Lung (tissue), 12 donors: ENCODE results near the gene TMEM87A. TPM values are rescaled to one million over a fixed set of nuclear protein-coding genes. Genes with fewer than 3 reads are reported as not detected.

Experiments
- ATAC-seq: fragments of 200-7000 bp; cut with Tn5 transposase; one replicate; pipeline ENCODE4 v1.9.1; 2020; ENCODE audit warnings: moderate number of reproducible peaks; ENCODE audit not compliant: insufficient read depth, low FRiP score
- DNase-seq, 3 donors: peaks; one replicate each; pipeline ENCODE4 v3.0.0-alpha.2; 2013 to 2017
- H3K27ac ChIP-seq, 2 donors: one replicate each; pipeline ENCODE4 v1.5.1; 2013; ENCODE audit warnings: mild to moderate bottlenecking in 2 of 2, moderate library complexity in 2 of 2, control low read depth in 1 of 2, inconsistent platforms in 1 of 2, low read depth in 1 of 2, low read length in 1 of 2
- H3K27me3 ChIP-seq, 3 donors: one replicate each; pipeline ENCODE4 v1.5.1; 2013; ENCODE audit warnings: low read length in 2 of 3; ENCODE audit not compliant: control insufficient read depth in 3 of 3, insufficient read depth in 3 of 3
- H3K36me3 ChIP-seq, 4 donors: one replicate each; pipeline ENCODE4 v1.5.1; 2013; ENCODE audit warnings: low read length in 4 of 4, mild to moderate bottlenecking in 1 of 4, moderate library complexity in 1 of 4; ENCODE audit not compliant: control insufficient read depth in 4 of 4, insufficient read depth in 4 of 4
- H3K4me1 ChIP-seq, 5 donors: one replicate each; pipeline ENCODE4 v1.5.1; 2013; ENCODE audit warnings: low read length in 5 of 5, mild to moderate bottlenecking in 2 of 5, moderate library complexity in 1 of 5; ENCODE audit not compliant: control insufficient read depth in 5 of 5, insufficient read depth in 5 of 5
- H3K4me3 ChIP-seq: one replicate; pipeline ENCODE4 v1.5.1; 2013; ENCODE audit warnings: mild to moderate bottlenecking, control low read depth, moderate library complexity
- H3K9ac ChIP-seq, 2 donors: one replicate each; pipeline ENCODE4 v1.5.1; 2013; ENCODE audit warnings: low read length in 2 of 2, control low read depth in 1 of 2; ENCODE audit not compliant: insufficient read depth in 1 of 2
- H3K9me3 ChIP-seq, 4 donors: one replicate each; pipeline ENCODE4 v1.5.1; 2013; ENCODE audit warnings: low read length in 3 of 4, mild to moderate bottlenecking in 1 of 4, moderate library complexity in 1 of 4; ENCODE audit not compliant: control insufficient read depth in 4 of 4, insufficient read depth in 3 of 4
- WGBS, 2 donors: extraction: QIAGEN DNeasy Blood & Tissue Kit; methylation state at CpG; one replicate each; pipeline ENCODE4 v1.1.7; 2013; 5-methylcytosine and 5-hydroxymethylcytosine counted together
- polyA plus RNA-seq, 2 donors: library from polyadenylated mRNA; stranded (reverse); fragments of 200-250 nt; gene quantifications; one replicate each; pipeline ENCODE4 v1.2.1, GENCODE V29; 2013
- total RNA-seq, 2 donors: library from RNA; depleted of rRNA in 1 of 2; stranded (reverse); fragments of >200 nt in 1 of 2; gene quantifications; one replicate each; pipeline ENCODE4 v1.2.1, GENCODE V29; 2014 to 2021
- TF ChIP-seq, protein P1 (sequence below): IDR thresholded peaks from 2 replicates; pipeline ENCODE4 v1.5.1; 2012; ENCODE audit warnings: mild to moderate bottlenecking; ENCODE audit errors: control extremely low read depth, extremely low read depth
- donor health status: control.
- donor health status: control.
- donor health status: Bipolar disorder and iron deficiency.
- donor health status: healthy.
- donor health status: DM: yes; HTN: yes; CAD: no.

TMEM87A gene
- total and polyA plus RNA-seq, 4 donors, result 50.3 to 196 (median 86.9) TPM

DNA sequence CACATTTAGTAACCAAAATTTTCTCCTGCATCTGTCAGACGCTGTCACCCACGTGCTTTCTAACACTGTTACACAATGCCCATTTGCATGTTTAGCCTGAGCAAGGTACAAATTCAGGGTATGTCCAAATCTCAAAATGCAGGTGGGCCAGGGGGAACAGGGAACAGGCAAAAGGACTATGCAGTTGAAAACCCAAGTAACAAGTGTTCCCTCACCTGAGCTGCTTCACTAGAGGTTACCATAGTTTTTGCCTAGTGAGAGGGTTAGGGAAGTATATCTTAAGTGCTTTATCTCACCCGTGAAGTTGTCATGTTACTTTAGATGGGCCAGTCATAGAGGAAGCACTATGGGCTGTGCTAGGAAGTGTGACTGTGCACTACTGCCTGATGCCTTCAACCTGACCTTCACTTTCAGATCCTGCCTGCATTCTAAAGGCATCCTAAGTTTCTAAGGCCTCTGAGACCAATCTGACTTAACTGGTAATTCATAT is 6.0 kb upstream of the TMEM87A start:
- Histone ChIP-seq H3K9ac (no peak overlapping the region), H3K27me3 (no peaks in the 10 kb centered on the region), H3K4me1 (peaks cover 0 to 10% (median 3%) of the 10 kb centered on the region in 5 donors), H3K4me3 (no peak overlapping the region), H3K27ac (peak overlapping the region in 1 of 2 donors; percentile 70), H3K36me3 (peaks cover 12 to 27% (median 23%) of the 10 kb centered on the region in 4 donors), H3K9me3 (no peaks in the 10 kb centered on the region)
- DNase-seq, result no peak
- WGBS, 2 donors, result 19 to 43% methylated on average over 3 of the region's 3 CpGs
- ATAC-seq, result peak; percentile 54
- TF ChIP-seq, protein P1, sequence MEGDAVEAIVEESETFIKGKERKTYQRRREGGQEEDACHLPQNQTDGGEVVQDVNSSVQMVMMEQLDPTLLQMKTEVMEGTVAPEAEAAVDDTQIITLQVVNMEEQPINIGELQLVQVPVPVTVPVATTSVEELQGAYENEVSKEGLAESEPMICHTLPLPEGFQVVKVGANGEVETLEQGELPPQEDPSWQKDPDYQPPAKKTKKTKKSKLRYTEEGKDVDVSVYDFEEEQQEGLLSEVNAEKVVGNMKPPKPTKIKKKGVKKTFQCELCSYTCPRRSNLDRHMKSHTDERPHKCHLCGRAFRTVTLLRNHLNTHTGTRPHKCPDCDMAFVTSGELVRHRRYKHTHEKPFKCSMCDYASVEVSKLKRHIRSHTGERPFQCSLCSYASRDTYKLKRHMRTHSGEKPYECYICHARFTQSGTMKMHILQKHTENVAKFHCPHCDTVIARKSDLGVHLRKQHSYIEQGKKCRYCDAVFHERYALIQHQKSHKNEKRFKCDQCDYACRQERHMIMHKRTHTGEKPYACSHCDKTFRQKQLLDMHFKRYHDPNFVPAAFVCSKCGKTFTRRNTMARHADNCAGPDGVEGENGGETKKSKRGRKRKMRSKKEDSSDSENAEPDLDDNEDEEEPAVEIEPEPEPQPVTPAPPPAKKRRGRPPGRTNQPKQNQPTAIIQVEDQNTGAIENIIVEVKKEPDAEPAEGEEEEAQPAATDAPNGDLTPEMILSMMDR, result no peak

DNA sequence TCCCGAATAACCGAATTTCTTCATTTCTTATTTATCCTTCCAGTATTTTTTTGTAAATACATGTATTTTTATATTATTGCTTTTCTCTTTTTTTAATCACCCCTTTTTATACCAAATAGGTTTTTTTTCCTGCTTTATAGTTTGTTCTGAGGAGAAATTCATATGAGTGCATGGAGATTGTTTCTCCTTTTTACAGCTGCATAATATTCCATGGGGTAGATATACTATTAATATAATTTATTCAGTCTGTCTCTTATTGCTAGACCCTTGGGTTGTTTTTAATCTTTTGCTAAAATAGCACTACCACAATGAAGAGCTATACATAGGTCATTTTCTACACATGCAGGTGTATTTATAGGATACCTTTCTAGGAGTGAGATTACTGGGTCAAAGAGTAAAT is 3.5 kb upstream of the TMEM87A start:
- ATAC-seq (no peak), DNase-seq (no peak)
- Histone ChIP-seq H3K9me3 (no peaks in the 10 kb centered on the region), H3K27ac (no peak overlapping the region), H3K9ac (no peak overlapping the region), H3K36me3 (peaks cover 8 to 24% (median 15%) of the 10 kb centered on the region in 4 donors), H3K27me3 (no peaks in the 10 kb centered on the region), H3K4me3 (no peak overlapping the region), H3K4me1 (peaks cover 0 to 20% (median 10%) of the 10 kb centered on the region in 5 donors)
- 99 to 100% methylated on average over 2 of the region's 2 CpGs for WGBS, 2 donors
- TF ChIP-seq, protein P1, result no peak

DNA sequence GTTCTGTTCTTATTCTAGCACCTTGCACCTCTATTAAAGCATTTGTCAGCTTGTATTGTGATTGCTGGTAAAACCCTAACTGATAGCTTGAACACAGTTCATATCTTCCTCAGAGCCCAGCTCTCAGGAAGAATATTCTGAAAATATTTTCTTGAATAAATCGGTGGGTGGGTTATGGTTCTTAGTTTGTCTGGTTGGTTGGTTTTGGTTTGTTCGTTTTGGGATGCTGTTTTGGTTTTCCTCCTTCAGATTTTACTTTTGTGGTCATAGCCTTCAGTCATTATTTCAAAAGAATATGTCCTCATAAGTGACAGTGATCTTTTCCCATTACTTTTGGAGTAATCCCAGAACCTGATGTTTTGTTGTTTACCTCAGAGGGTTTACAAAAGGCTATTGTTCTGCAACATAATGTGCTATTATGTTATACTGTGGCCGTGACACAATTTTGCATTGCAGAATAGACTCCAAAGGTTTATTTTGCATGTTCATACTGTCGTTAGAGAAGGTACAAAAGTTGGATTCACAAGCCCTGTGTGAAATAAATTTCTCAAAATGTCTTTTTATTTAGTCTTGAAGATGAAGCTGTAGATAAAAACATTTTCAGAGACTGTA is 2.7 kb upstream of the TMEM87A start:
- H3K9me3 ChIP-seq, result no peaks in the 10 kb centered on the region
- peak overlapping the region in 1 of 2 donors; percentile 63 for H3K27ac ChIP-seq
- no peak overlapping the region for H3K4me3 ChIP-seq
- H3K4me1 ChIP-seq, result peaks cover 0 to 26% (median 10%) of the 10 kb centered on the region in 5 donors
- no peak for ATAC-seq
- H3K27me3 ChIP-seq, result no peaks in the 10 kb centered on the region
- TF ChIP-seq, protein P1, result no peak
- WGBS, 2 donors, result 16 to 18% methylated on average over 4 of the region's 4 CpGs
- DNase-seq, result peak in 2 of 3 donors; percentile 4 to 8
- H3K36me3 ChIP-seq, result peaks cover 1 to 16% (median 10%) of the 10 kb centered on the region in 4 donors
- peak overlapping the region; percentile 21 to 97 for H3K9ac ChIP-seq
